IPS DF 6.9 (cell line): ENCODE results near the gene RALGAPA1.
A peak's percentile ranks its signal among the peaks of the same experiment; 100 is the strongest.

Source experiments
- DNase-seq: peaks from one replicate; pipeline ENCODE4 v3.0.0-alpha.2; 2013; ENCODE audit warnings: low read depth, low spot score
- H3K27ac ChIP-seq: one replicate; pipeline ENCODE4 v1.5.1; 2013; ENCODE audit warnings: low read length, control low read depth
- H3K27me3 ChIP-seq: 2 replicates; pipeline ENCODE4 v1.6.1; 2013; ENCODE audit warnings: mild to moderate bottlenecking, low read length; ENCODE audit not compliant: control insufficient read depth, insufficient read depth
- H3K36me3 ChIP-seq: 2 replicates; pipeline ENCODE4 v1.6.1; 2013; ENCODE audit warnings: low read length; ENCODE audit not compliant: control insufficient read depth, insufficient read depth
- H3K4me1 ChIP-seq: 2 replicates; pipeline ENCODE4 v1.6.1; 2013; ENCODE audit warnings: low read length; ENCODE audit not compliant: control insufficient read depth, insufficient read depth
- H3K4me3 ChIP-seq: 2 replicates; pipeline ENCODE4 v1.5.1; 2013; ENCODE audit warnings: mild to moderate bottlenecking, low read length
- H3K9me3 ChIP-seq: 2 replicates; pipeline ENCODE4 v1.6.1; 2013; ENCODE audit warnings: low read length, inconsistent platforms; ENCODE audit not compliant: control insufficient read depth, insufficient read depth
- WGBS: extraction: QIAGEN DNeasy Blood & Tissue Kit; methylation state at CpG from one replicate; pipeline ENCODE4 v1.1.7; 2013; ENCODE audit warnings: mixed read lengths, missing lambda C conversion rate; ENCODE audit not compliant: insufficient read length, insufficient coverage; 5-methylcytosine and 5-hydroxymethylcytosine counted together

Gene RALGAPA1

DNA sequence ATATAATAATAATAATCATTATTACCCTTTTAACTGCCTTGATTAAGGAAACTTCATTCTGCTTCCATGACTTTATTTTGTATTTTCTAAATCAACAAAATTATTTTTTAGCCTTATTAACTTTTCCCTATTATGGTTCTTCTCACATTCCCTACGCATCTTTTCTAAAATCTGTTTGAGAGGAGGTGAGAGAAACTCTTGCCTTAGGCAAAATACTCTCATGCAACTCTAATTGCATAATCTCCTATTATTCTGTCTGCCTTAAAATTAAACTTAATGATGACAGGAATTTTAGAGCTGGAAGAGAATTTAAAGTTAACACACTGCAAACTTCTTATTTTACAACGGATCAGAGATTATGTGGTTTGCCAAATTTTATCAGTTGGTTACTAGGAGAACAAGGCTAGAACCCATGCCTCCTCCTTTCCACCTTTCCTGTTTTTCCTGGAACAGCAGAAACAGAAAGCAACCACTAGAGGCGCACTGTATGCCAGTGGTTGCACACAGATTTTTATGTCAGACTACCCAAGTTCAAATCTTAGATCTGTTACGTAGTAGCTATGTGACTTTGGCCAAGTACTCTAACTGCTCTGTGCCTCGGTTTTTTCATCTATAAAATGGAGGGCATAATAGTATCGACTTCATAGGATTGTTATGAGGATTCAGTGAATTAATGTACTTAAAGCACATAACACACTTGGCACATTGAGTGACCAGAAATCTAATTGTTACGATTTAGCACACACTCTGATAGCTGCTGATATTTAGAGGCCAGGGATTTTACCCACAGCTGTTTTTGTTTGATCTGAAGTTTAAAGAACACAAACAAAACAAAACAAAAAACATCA lies 12.7 kb upstream of the RALGAPA1 start:
- Histone ChIP-seq H3K27me3 (no peaks in the 10 kb centered on the region), H3K4me3 (no peak overlapping the region), H3K4me1 (no peaks in the 10 kb centered on the region), H3K9me3 (no peaks in the 10 kb centered on the region), H3K27ac (no peak overlapping the region), H3K36me3 (no peaks in the 10 kb centered on the region)
- 100% methylated on average over 1 of the region's 7 CpGs for WGBS
- DNase-seq = no peak

DNA sequence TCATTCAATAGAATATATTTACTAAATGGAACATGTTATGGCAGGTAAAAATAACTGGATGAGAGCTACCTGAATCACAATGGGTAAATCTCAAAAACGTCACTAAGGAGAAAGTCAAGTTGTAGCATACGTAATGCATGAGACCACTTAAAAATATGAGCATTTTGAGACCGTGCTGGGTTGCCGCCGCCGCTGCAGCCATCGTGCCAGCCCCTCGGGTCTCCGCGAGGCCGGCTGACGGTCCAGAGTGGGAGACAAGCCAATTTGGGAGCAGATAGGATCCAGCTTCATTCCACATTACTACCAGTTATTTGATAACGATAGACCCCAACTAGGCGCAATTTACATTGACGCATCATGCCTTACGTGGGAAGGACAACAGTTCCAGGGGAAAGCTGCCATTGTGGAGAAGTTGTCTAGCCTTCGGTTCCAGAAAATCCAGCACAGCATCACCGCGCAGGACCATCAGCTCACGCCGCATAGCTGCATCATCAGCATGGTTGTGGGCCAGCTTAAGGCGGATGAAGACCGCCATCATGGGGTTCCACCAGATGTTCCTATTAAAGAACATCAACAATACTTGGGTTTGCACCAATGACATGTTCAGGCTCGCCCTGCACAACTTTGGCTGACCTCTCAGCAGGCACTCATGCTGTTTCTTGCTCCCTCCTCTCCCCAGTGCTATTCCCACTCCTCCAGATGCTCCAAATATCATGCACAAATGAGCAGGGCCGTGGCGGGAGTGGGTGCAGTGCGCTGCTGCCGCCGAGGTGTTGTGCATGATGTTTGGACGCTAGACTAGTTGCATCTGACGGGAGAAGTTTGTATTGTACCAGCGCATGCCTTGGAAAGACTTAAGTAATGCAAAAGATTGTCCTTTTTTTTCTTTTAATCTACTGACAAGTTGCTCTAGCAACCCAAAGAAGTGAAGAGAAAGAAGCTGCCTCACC lies 10.8 kb upstream of the RALGAPA1 start:
- WGBS = no CpG with 5 or more reads among the region's 32 CpGs
- no peaks in the 10 kb centered on the region for H3K27me3 ChIP-seq
- DNase-seq = no peak
- H3K27ac ChIP-seq = no peak overlapping the region
- H3K9me3 ChIP-seq = no peaks in the 10 kb centered on the region
- H3K36me3 ChIP-seq = no peaks in the 10 kb centered on the region
- no peak overlapping the region for H3K4me3 ChIP-seq
- H3K4me1 ChIP-seq = no peaks in the 10 kb centered on the region

DNA sequence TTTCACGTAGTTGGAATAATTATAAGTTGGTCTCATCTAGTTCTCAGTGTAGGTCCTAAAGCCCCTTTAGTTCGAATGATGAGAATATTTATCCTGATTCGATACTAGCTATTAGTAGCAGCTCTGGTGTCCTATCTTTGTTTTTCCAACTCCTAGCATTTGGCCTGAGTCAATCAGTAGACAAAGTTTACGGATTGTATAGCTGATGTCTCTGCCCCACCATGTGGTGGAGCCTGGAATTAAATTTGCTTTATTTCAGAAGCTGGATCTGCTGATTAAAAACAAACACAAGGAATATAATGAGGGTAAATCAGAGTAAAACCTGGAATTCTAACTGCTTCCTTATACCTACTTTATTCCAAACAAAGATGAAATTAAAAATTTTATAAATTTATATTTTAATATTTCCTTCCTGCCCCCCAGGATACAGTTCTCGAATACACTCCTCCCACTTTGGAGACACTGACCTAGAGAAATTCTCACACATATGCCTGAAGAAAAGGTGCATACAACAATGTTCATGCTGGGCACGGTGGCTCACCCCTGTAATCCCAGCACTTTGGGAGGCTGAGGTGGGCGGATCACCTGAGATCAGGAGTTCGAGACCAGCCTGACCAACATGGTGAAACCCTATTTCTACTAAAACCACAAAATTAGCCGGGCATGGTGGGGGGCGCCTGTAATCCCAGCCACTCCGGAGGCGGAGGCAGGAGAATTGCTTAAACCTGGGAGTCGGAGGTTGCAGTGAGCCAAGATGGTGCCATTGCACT lies 9.4 kb upstream of the RALGAPA1 start:
- DNase-seq = no peak
- Histone ChIP-seq H3K27ac (no peak overlapping the region), H3K4me1 (no peaks in the 10 kb centered on the region), H3K27me3 (no peaks in the 10 kb centered on the region), H3K4me3 (no peak overlapping the region), H3K9me3 (no peaks in the 10 kb centered on the region), H3K36me3 (no peaks in the 10 kb centered on the region)
- no CpG with 5 or more reads among the region's 13 CpGs for WGBS

DNA sequence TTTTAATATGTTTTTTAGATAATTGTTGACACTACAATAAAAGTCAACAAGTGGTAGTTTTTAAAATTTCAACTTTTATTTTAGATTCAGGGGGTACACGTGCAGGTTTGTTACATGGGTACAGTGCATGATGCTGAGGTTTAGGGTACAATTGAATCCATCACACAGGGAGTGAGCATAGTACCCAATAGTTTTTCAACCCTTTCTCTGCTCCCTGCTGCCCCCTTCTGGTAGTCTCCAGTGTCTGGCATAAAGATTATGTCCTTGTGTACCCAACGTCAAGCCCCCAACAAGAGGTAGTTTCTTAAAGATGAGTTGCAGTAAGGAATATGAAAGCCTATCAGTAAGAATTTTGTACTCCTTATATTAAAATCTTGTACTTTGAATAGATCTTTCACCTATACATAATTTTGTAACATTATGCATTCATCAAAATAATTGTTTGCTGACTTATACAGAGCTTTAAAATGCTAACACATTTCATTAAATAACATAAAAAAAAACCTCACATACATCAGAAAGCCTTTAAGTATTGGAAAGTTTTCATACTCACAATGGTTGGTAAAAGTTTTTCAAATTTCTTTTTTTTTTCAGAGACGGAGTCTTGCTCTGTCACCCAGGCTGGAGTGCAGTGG lies 5.4 kb upstream of the RALGAPA1 start:
- Histone ChIP-seq H3K4me1 (no peaks in the 10 kb centered on the region), H3K27me3 (no peaks in the 10 kb centered on the region), H3K4me3 (no peak overlapping the region), H3K27ac (no peak overlapping the region), H3K9me3 (no peaks in the 10 kb centered on the region), H3K36me3 (no peaks in the 10 kb centered on the region)
- no CpG with 5 or more reads among the region's 3 CpGs for WGBS
- DNase-seq = no peak

DNA sequence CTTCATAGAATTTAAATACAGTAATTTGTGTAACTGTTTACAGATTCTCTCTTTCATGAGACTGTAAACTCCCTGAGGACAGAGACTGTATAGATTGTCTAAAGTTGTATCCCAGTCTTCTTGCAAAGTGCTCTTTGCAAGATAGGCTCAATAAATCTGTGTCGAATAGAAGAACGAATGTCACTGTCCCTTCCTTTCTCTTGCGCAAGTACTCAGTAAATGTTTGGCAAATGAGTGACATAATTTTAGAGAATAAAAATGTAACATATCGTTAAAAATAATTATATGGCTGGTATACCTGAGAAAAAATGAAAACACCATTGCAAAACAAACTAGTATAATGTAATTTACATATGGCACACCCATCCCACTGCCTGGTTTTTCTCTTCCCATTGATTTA lies 1.9 kb upstream of the RALGAPA1 start:
- no CpG with 5 or more reads among the region's 4 CpGs for WGBS
- no peak for DNase-seq
- Histone ChIP-seq H3K9me3 (no peaks in the 10 kb centered on the region), H3K4me3 (no peak overlapping the region), H3K27me3 (no peaks in the 10 kb centered on the region), H3K36me3 (no peaks in the 10 kb centered on the region), H3K4me1 (no peaks in the 10 kb centered on the region), H3K27ac (no peak overlapping the region)

DNA sequence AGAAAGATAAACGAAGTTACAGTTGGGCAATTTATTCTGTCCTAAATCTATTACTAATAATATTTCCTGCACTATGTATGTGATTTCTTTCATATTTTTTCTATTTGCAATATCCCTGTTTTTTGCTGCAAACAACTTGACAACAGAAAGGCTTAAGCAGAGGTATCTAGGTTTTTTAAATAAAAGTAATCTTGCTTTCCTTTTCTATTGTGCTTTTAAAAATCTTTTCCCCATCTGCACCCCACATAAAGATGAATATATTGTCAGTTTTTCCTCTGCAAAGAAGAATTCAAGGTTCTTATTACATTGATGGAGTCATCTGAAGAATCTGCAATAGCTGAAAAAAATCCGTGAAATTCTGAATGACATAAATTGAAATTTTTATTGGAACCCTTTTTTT lies 502 bp upstream of the RALGAPA1 start:
- Histone ChIP-seq H3K36me3 (no peaks in the 10 kb centered on the region), H3K4me1 (no peaks in the 10 kb centered on the region), H3K27ac (no peak overlapping the region), H3K27me3 (no peaks in the 10 kb centered on the region), H3K4me3 (no peak overlapping the region), H3K9me3 (no peaks in the 10 kb centered on the region)
- WGBS = no CpG with 5 or more reads among the region's 2 CpGs
- DNase-seq = no peak

DNA sequence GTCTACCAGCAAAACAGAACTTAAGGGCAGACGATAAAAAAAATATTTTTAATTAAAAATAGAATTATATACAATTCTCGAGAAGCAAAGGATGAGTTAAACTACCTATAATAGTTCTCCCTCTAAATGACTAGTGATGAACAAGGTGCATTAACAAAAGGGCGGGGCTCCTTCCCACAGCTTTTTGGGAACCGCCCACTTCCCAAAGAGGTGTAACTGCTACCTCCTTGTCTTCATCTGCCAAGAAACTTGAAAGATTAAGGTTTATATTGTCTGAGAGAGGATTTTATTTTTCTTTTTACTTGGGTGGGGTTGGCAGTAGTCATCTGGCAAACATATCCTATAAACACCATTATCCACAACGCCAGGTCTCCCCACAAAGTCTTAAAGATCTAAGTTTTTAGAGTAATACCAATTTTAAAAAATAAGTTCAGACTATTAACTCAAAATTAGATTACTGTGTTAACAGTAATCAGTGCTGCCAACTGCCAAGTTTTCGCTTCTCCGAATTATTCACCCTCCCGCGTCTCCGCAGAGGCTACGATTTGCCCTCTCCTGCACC lies 938 bp downstream of the RALGAPA1 start:
- no peaks in the 10 kb centered on the region for H3K27me3 ChIP-seq
- H3K4me1 ChIP-seq = no peaks in the 10 kb centered on the region
- H3K9me3 ChIP-seq = no peaks in the 10 kb centered on the region
- peak overlapping the region; percentile 50; the same call in 1 of the 2 replicates for H3K4me3 ChIP-seq
- H3K36me3 ChIP-seq = no peaks in the 10 kb centered on the region
- WGBS = no CpG with 5 or more reads among the region's 11 CpGs
- no peak overlapping the region for H3K27ac ChIP-seq
- DNase-seq = no peak

DNA sequence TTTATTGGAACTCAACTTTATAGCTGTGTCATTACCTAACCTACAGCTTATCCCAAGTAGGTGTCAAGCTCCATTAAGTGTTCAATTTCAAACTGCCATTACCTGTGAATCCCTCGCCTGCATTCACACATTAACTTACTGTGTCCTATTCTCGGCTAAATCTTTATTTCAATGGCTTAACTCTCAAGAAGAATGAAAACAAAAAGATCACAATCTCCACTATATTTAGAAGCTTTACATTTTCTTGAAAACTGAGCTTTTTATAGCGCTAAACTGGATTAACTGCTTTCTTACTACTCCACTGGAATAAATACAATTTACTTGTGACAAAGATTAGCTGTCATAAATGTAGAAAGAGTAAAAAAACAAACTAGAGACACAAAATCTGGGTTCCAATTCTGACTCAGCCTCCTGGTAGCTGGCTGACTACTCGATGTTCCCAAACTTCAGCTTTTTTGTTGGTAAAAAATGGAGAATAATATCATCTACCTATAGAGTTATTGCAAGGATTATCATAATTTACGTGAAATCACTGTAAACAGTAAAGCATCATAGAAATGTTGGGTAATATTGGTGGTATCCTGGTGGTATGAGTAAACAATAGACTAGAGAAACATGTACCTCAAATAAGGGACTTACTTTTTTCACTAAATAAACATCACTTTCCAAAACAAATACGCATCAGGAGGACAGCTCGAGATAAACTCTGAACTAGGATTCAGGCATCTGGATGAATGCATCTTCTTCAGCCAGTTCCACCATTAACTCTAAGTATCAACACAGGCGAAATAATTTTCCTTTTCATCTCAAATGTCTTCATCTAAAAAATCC lies 1.7 kb downstream of the RALGAPA1 start:
- Histone ChIP-seq H3K27ac (no peak overlapping the region), H3K36me3 (no peaks in the 10 kb centered on the region), H3K4me3 (no peak overlapping the region), H3K27me3 (no peaks in the 10 kb centered on the region), H3K4me1 (no peaks in the 10 kb centered on the region), H3K9me3 (no peaks in the 10 kb centered on the region)
- no peak for DNase-seq
- no CpG with 5 or more reads among the region's 8 CpGs for WGBS
